K562 (cell line): ENCODE measurements around the gene ZCCHC24. TPM values are rescaled to one million over a fixed set of nuclear protein-coding genes. Genes with fewer than 3 reads are reported as not detected.

Experiments used
- ATAC-seq: fragments of 200-7000 bp; cut with Tn5 transposase; 3 replicates; pipeline ENCODE4 v1.9.1; 2020; ENCODE audit warnings: moderate library complexity
- BruUV-seq: library from RNA; stranded (reverse); fragments of 400-500 nt; replicated peaks from 2 replicates; lab custom pipeline; 2021; lab: Mats Ljungman, UMichigan
- CTCF ChIA-PET: fragments of 300-600 bp; formaldehyde crosslinking; extraction: SDS; loops from one replicate; lab custom pipeline; 2021; ENCODE audit warnings: low intra/inter-chr PET ratio; lab: Yijun Ruan, JAX
- POLR2A ChIA-PET: fragments of 300-600, 350-650 bp; sonication (Branson Sonifier 250); formaldehyde crosslinking; extraction: SDS; loops from one replicate; lab custom pipeline; 2021; ENCODE audit warnings: antibody characterized with exemption, inconsistent platforms; lab: Yijun Ruan, JAX
- DNase-seq, 4 experiments: peaks; one replicate each; pipeline versions ENCODE4 v3.0.0 to v3.0.0-alpha.2; 2011 to 2018; ENCODE audit warnings: low spot score in 3 of 4, mixed read lengths in 3 of 4; ENCODE audit errors: extremely low read depth in 1 of 4
- FAIRE-seq: peaks from 2 replicates; lab custom pipeline; 2011; peaks lifted over from hg19 to GRCh38; lab: Jason Lieb, UNC
- H2AFZ ChIP-seq: 2 replicates; pipeline ENCODE4 v1.6.0; 2011; ENCODE audit warnings: low read depth, low read length, control low read depth, inconsistent platforms
- H3K27ac ChIP-seq: fragments of 200-600 bp; 3 replicates; pipeline ENCODE4 v1.8.0; 2011; ENCODE audit warnings: low read depth, mild to moderate bottlenecking, control low read depth, inconsistent platforms, low read length, moderate library complexity, mixed read lengths; ENCODE audit errors: extremely low read depth
- H3K27me3 ChIP-seq, 2 experiments: fragments of 300-600 bp in 1 of 2; 2 replicates in 1 of 2; 3 replicates in 1 of 2; pipeline versions ENCODE4 v1.6.0 to v1.8.0; 2011; ENCODE audit warnings: inconsistent platforms in 2 of 2, low read length in 2 of 2, mild to moderate bottlenecking in 1 of 2, mixed read lengths in 1 of 2, moderate library complexity in 1 of 2; ENCODE audit not compliant: control insufficient read depth in 2 of 2, insufficient read depth in 2 of 2
- H3K36me3 ChIP-seq: fragments of 300-600 bp; 3 replicates; pipeline ENCODE4 v1.8.0; 2011; ENCODE audit warnings: mild to moderate bottlenecking, low read length, inconsistent platforms; ENCODE audit not compliant: control insufficient read depth, insufficient read depth
- H3K4me1 ChIP-seq, 2 experiments: fragments of 200-600 bp in 1 of 2; replicated peaks in 1 of 2; 2 replicates in 1 of 2; 3 replicates in 1 of 2; pipeline versions ENCODE4 v1.5.1 to v1.8.0; 2011; ENCODE audit warnings: inconsistent platforms in 2 of 2, low read length in 2 of 2, mild to moderate bottlenecking in 1 of 2, mixed read lengths in 1 of 2, moderate library complexity in 1 of 2; ENCODE audit not compliant: control insufficient read depth in 2 of 2, insufficient read depth in 2 of 2
- H3K4me2 ChIP-seq: 2 replicates; pipeline ENCODE4 v1.6.1; 2011; ENCODE audit warnings: low read length, control low read depth, inconsistent platforms, mixed read lengths; ENCODE audit not compliant: insufficient read depth
- H3K4me3 ChIP-seq: fragments of 200-600 bp; sonication (generic), shearing (Covaris generic); 2 replicates; pipeline ENCODE4 v1.5.1; 2016; ENCODE audit warnings: control low read depth, inconsistent platforms
- H3K79me2 ChIP-seq: fragments of 200-600 bp; 3 replicates; pipeline ENCODE4 v1.8.0; 2011; ENCODE audit warnings: low read length, inconsistent platforms; ENCODE audit not compliant: control insufficient read depth, insufficient read depth
- H3K9ac ChIP-seq, 2 experiments: 2 replicates each; pipeline versions ENCODE4 v1.6.0 to v1.6.1; 2011; ENCODE audit warnings: low read depth in 2 of 2, low read length in 2 of 2, control low read depth in 1 of 2, inconsistent platforms in 1 of 2, mild to moderate bottlenecking in 1 of 2, mixed read lengths in 1 of 2; ENCODE audit not compliant: insufficient read depth in 1 of 2
- H3K9me1 ChIP-seq: one replicate; pipeline ENCODE4 v1.6.0; 2011; ENCODE audit warnings: inconsistent platforms, mild to moderate bottlenecking, low read length, moderate library complexity; ENCODE audit not compliant: control insufficient read depth, insufficient read depth
- H3K9me3 ChIP-seq: replicated peaks from 2 replicates; pipeline ENCODE4 v1.5.1; 2011; ENCODE audit warnings: low read depth, low read length, inconsistent platforms; ENCODE audit not compliant: control insufficient read depth, insufficient read depth
- H4K20me1 ChIP-seq: replicated peaks from 2 replicates; pipeline ENCODE4 v1.6.1; 2011; ENCODE audit warnings: low read length, inconsistent platforms, mixed read lengths; ENCODE audit not compliant: control insufficient read depth, insufficient read depth
- ATF1 ChIP-seq, 2 experiments: fragments of 450-650 bp in 1 of 2; IDR thresholded peaks; 2 replicates each; pipeline ENCODE4 v1.6.1; 2016; ENCODE audit warnings: missing compliant biosample characterization in 1 of 2, missing genetic modification characterization in 1 of 2
- CCNT2 ChIP-seq: IDR thresholded peaks from 2 replicates; pipeline ENCODE4 v1.6.1; 2011; ENCODE audit warnings: borderline replicate concordance, low read depth, mild to moderate bottlenecking, moderate library complexity, mixed read lengths, low read length; ENCODE audit not compliant: insufficient read length; ENCODE audit errors: extremely low read depth
- KAT8 ChIP-seq: fragments of 450-650 bp; IDR thresholded peaks from 2 replicates; pipeline ENCODE4 v1.6.1; 2016; ENCODE audit warnings: low read depth, mild to moderate bottlenecking
- KLF10 ChIP-seq: fragments of 250-450 bp; sonication (Bioruptor Pico); IDR thresholded peaks from 2 replicates; pipeline ENCODE4 v1.6.1; 2021; ENCODE audit warnings: matching md5 sums
- ZNF217 ChIP-seq: sonication (generic); formaldehyde crosslinking; IDR thresholded peaks from 2 replicates; pipeline ENCODE4 v1.8.0; 2022; ENCODE audit warnings: mild to moderate bottlenecking, missing genetic modification reagents
- WGBS: fragments of 100-300 bp; shearing (Covaris generic); methylation state at CpG from one replicate; pipeline ENCODE4 v1.1.6; 2016; ENCODE audit warnings: low coverage, mixed read lengths; ENCODE audit not compliant: insufficient coverage; ENCODE audit errors: missing lambda C conversion rate; 5-methylcytosine and 5-hydroxymethylcytosine counted together
- in situ Hi-C: fragments of 300-500 bp; cut with MboI; formaldehyde crosslinking; loops from 4 replicates; pipeline ENCODE4 v1.15.0; 2018; ENCODE audit warnings: inconsistent platforms, mixed read lengths
- intact Hi-C: fragments of 100-400 bp; cut with micrococcal nuclease; formaldehyde crosslinking; loops from 2 replicates; pipeline ENCODE4 v1.14.2; 2022
- polyA plus RNA-seq, 8 experiments: library from polyadenylated mRNA; depleted of rRNA in 4 of 8; stranded (reverse) in 5 of 8; unstranded in 3 of 8; fragments of >200 nt; fragmentation: Nextera tagmentation in 2 of 8; fragmentation: Illumina TruSeq in 1 of 8; extraction: Ambion mirVana in 2 of 8; extraction: Trizol in 1 of 8; gene quantifications; 2 replicates each; pipeline versions ENCODE4 v1.2.1 to v1.2.3, GENCODE V29; 2011 to 2014; ENCODE audit warnings: inconsistent platforms in 1 of 8, missing spikeins in 1 of 8
- total RNA-seq, 7 experiments: library from RNA; depleted of rRNA in 6 of 7; stranded (reverse); fragments of >200 nt in 6 of 7; fragmentation: Illumina TruSeq in 2 of 7; extraction: Trizol in 2 of 7; gene quantifications; 2 replicates each; pipeline versions ENCODE4 v1.2.1 to v1.2.3, GENCODE V29; 2011 to 2021; ENCODE audit warnings: low replicate concordance in 1 of 7
- TF ChIP-seq, protein P1 (sequence below), 2 experiments: fragments of 150-350 bp in 1 of 2; IDR thresholded peaks; 2 replicates each; pipeline ENCODE4 v1.6.1; 2012 to 2016; ENCODE audit warnings: low read depth in 2 of 2, low read length in 2 of 2, mild to moderate bottlenecking in 1 of 2, moderate library complexity in 1 of 2

The ZCCHC24 gene
- total and polyA plus RNA-seq, 9 of the 15 experiments (the other 6 are each of a cell fraction or from before 2014, with no cell fraction given): 0.84 to 11.0 (median 4.6) TPM

DNA sequence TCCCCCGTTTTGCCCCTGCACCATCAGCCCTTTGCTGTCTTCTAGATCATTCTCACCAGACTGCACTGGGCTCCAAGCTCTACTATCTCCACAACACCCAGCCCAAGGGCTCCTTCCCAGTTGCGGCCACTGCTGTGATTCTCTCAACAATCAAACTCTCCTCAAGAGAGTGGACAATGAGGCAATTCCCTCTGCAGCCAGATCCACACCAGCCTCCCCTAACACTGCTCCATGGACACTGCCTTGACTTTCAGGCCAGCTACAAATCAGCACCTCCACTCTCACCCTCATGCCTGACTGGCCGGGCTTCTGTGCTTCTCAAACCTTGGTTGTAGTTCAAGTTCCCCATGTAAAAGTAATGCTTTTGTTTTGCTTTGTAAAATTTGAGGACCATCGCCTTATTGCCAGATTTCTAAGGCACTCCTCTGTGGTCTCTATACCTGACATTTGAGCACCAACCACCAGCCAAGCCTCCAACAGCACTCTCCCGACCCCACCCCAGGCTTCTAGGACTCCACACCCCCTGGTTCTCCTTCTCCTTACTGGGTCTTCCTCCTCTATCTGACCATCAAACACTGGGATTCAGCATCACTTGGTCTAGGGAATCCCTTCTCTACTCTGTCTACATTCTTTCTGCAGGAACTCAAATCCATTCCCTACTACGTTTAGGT lies 52.8 kb downstream of the ZCCHC24 start:
- ATAC-seq: no peak

More for the DNA sequence above, 52.8 kb downstream of the ZCCHC24 start:
- no peak for TF ChIP-seq CCNT2
- TF ChIP-seq, protein P1, sequence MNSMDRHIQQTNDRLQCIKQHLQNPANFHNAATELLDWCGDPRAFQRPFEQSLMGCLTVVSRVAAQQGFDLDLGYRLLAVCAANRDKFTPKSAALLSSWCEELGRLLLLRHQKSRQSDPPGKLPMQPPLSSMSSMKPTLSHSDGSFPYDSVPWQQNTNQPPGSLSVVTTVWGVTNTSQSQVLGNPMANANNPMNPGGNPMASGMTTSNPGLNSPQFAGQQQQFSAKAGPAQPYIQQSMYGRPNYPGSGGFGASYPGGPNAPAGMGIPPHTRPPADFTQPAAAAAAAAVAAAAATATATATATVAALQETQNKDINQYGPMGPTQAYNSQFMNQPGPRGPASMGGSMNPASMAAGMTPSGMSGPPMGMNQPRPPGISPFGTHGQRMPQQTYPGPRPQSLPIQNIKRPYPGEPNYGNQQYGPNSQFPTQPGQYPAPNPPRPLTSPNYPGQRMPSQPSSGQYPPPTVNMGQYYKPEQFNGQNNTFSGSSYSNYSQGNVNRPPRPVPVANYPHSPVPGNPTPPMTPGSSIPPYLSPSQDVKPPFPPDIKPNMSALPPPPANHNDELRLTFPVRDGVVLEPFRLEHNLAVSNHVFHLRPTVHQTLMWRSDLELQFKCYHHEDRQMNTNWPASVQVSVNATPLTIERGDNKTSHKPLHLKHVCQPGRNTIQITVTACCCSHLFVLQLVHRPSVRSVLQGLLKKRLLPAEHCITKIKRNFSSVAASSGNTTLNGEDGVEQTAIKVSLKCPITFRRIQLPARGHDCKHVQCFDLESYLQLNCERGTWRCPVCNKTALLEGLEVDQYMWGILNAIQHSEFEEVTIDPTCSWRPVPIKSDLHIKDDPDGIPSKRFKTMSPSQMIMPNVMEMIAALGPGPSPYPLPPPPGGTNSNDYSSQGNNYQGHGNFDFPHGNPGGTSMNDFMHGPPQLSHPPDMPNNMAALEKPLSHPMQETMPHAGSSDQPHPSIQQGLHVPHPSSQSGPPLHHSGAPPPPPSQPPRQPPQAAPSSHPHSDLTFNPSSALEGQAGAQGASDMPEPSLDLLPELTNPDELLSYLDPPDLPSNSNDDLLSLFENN (IDR thresholded peaks at IDR 0.05; ENCODE audit: low read depth in 2 of 2, low read length in 2 of 2): no peak
- TF ChIP-seq ZNF217 (CRISPR knock-in tag): no peak
- no peak for TF ChIP-seq KAT8
- no peak for TF ChIP-seq ATF1 (CRISPR knock-in tag; IDR thresholded peaks at IDR 0.05)
- no peak for TF ChIP-seq ATF1 (tag; IDR thresholded peaks at IDR 0.05)
- no peak for TF ChIP-seq KLF10 (CRISPR knock-in tag)
- H3K9me1 ChIP-seq: peaks cover 10% of the 10 kb centered on the region
- no peak for DNase-seq
- no peak overlapping the region for H2AFZ ChIP-seq
- ChIA-PET POLR2A (interaction anchor here (0.6 to 2.6 kb wide), 5 partner anchors 14 to 98 kb away, joined by 3 to 9 read pairs (median 4); no protein-coding TSS in a partner anchor), CTCF (no interaction called here)
- H3K9ac ChIP-seq: no peak overlapping the region
- no peak overlapping the region for H3K4me3 ChIP-seq
- no peak overlapping the region for H3K27ac ChIP-seq
- H3K4me1 ChIP-seq: peaks cover 46% of the 10 kb centered on the region in 2 experiments
- H3K79me2 ChIP-seq: no peaks in the 10 kb centered on the region
- WGBS: 65% methylated on average over 6 of the region's 6 CpGs
- intact Hi-C loops: loop anchor here (5.0 kb wide), 1 partner anchor 95 kb away; no protein-coding TSS in a partner anchor
- no peaks in the 10 kb centered on the region for H3K36me3 ChIP-seq
- no TSS peak for BruUV-seq
- FAIRE-seq: peak; percentile 15
- H3K9me3 ChIP-seq: no peaks in the 10 kb centered on the region
- H3K27me3 ChIP-seq: no peaks in the 10 kb centered on the region
- H3K4me2 ChIP-seq: no peak overlapping the region
- H4K20me1 ChIP-seq: no peaks in the 10 kb centered on the region
- in situ Hi-C loops: loop anchor here (5.0 kb wide), 1 partner anchor 80 kb away; no protein-coding TSS in a partner anchor
